ENCODE results near the gene GRIN1.

GRIN1 gene

DNA sequence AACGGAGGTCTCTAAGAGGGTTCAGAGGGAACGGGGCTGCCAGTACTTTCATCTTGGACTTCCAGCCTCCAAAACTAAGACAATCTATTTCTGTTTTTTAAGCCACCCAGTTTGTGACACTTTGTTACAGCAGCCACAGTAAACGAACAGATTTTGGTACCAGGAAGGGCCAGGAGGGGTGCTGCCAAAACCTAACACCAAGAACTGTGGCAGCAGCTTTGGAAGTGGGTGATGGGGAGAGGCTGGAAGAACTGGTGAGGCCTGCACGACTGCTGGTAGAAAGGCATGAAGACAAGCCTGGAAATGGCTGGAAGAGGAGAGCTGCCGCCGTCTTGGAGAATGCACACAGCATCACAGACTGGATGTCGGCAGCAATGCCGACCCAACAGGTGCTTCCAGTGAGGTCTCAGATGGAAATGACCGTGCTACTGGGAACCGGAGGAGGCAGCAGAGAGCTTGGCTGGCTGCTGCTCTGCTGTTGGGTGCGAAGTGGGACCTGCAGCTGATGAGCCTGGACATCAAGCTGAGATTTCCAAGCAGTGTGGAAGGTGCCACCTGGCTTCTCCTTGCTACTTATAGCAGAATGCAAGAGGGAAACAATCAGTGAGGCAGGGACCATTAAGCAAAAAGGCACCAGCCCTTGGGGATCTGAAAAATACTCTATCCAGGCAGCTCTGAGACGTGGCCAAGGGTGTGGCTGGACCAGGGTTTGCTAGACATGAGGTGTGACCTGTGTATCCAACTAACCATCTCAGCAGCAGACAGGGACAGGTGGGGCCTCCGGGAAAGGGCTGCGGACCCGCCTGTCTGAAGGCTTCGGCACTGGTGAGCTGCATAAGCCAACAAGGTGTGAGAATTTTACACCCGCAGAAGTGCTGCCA, 37.6 kb downstream of the GRIN1 start:
- Histone ChIP-seq H3K4me1 (peaks cover 6% of the 10 kb centered on the region), H3K4me3 (ENCODE audit: low read depth, low read length) (no peak overlapping the region), H3K27me3 (peaks cover 7% of the 10 kb centered on the region; the same call in 1 of the 2 replicates), H3K9me3 (no peaks in the 10 kb centered on the region), H3K36me3 (peaks cover 13% of the 10 kb centered on the region)
- TF ChIP-seq, protein P1, sequence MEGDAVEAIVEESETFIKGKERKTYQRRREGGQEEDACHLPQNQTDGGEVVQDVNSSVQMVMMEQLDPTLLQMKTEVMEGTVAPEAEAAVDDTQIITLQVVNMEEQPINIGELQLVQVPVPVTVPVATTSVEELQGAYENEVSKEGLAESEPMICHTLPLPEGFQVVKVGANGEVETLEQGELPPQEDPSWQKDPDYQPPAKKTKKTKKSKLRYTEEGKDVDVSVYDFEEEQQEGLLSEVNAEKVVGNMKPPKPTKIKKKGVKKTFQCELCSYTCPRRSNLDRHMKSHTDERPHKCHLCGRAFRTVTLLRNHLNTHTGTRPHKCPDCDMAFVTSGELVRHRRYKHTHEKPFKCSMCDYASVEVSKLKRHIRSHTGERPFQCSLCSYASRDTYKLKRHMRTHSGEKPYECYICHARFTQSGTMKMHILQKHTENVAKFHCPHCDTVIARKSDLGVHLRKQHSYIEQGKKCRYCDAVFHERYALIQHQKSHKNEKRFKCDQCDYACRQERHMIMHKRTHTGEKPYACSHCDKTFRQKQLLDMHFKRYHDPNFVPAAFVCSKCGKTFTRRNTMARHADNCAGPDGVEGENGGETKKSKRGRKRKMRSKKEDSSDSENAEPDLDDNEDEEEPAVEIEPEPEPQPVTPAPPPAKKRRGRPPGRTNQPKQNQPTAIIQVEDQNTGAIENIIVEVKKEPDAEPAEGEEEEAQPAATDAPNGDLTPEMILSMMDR (IDR thresholded peaks at IDR 0.05; ENCODE audit: low read depth, low read length): peak; percentile 89
- DNase-seq: peak; percentile 69

DNA sequence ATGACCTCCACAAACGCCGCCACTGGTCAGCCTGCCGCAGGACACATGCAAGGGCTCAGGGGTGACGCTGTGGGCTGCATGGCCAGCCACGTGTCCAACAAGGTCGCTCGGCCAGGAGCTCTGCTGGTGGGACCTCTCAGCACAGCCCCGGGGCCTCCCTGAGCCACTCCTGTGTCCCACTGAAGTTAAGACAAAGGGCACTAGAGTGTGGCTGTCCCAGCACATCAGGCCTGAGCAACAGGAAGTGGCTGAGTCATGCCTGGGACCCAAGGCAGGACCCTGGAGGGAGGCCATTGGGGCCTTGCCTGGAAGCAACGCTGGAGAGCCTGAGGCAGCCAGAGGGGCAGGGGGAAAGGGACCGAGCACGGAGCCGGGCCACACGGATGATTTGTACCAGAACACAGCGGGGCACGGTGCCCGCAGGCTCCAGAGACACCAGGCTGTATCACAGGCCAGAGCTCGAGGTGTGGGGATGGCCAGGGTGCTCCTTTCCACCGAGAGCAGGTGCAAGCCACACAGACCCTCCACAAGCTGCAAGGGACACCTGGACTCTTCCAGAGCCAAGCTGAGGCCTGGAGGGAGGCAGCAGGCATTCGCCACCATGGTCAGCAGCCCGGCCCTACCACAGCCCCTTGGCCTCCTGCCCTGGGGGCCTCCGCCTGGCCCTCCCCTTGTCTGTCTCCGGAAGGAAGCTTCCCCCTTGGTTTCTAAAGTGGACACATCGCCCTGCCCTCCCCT, 39.4 kb downstream of the GRIN1 start:
- no peak for DNase-seq
- TF ChIP-seq, protein P1 (IDR thresholded peaks at IDR 0.05; ENCODE audit: low read depth, low read length): no peak

DNA sequence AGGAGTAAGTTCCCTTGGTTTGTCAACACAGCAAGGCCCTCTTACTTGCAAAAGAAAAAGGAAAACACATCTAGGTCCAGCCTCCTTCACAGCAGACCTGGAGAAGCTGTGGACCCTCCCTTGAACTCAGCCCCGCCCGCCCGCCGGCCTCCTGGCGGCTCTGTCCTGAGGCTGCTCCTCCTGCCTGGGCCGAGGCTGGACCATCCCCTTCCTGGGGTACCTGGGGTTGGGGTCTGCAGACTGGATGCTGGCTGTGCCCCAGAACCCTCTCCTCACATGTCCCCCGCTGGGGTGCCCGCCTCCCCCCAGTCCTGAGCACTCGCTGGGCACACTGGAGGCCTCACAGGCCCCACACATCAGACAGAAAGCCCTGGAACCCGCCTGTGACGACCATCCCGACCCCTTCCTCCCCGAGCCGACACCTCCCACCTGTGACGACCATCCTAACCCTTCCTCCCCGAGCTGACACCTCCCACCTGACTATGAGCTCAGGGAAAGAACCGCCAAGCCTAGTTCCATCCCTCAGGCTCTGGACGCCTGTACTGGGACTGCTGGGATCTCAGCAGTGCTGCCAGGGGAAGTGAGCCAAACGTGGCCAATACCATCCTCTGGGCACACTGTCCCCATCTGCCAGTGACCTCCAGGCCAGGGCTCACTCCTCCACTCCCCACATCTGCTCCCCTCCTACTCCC, 40.1 kb downstream of the GRIN1 start:
- Histone ChIP-seq H3K27me3 (peaks cover 6% of the 10 kb centered on the region; the same call in 1 of the 2 replicates), H3K4me3 (ENCODE audit: low read depth, low read length) (no peak overlapping the region), H3K9me3 (no peaks in the 10 kb centered on the region), H3K4me1 (no peaks in the 10 kb centered on the region; the same call in 1 of the 2 replicates), H3K36me3 (peaks cover 29% of the 10 kb centered on the region)
- TF ChIP-seq, protein P1 (IDR thresholded peaks at IDR 0.05; ENCODE audit: low read depth, low read length): no peak
- DNase-seq: no peak

More for the DNA sequence above, 39.4 kb downstream of the GRIN1 start:
- Histone ChIP-seq H3K27me3 (peaks cover 7% of the 10 kb centered on the region; the same call in 1 of the 2 replicates), H3K9me3 (no peaks in the 10 kb centered on the region), H3K4me1 (peaks cover 3% of the 10 kb centered on the region), H3K36me3 (peaks cover 24% of the 10 kb centered on the region), H3K4me3 (ENCODE audit: low read depth, low read length) (no peak overlapping the region)

DNA sequence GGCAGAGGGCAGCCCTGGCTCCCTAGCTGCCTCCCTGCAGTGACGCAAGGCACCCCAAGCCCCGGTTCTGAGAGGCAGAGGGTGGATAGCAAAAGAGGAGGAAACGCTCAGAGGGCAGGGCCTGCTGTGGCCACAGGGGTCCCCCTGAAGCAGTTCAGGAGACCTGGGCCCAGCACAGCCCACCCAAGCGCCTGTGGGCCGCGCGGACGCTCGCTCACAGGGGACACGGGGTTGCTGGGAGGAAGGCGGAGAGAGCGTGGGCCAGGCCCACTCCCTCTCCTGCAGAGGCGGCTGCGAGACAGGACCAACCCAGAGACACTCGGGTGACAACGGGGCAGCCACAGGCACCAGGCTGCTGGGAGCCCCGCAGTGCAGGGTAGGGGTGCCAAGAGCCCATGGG, 40.8 kb downstream of the GRIN1 start:
- H3K36me3 ChIP-seq: peaks cover 29% of the 10 kb centered on the region
- TF ChIP-seq, protein P1 (IDR thresholded peaks at IDR 0.05; ENCODE audit: low read depth, low read length): no peak

DNA sequence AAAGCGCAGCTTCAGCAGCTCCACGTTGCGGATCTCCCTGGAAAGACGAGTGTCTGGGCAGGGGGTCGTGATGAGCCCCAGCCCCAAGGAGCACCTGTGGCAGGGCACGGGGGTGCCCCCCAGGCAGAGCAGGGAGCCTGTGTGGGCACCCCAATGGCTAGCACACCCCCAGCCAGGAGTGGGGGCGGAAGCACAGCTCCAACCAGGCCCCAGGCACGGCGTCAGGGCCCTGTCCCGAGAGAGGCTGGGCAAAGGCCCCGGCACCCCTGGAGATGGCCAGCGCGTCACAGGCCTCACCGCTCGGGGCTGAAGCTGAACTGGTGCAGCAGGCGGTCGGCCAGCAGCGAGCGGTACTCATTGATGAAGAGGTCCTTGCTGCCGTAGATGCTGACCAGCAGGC, 41.5 kb downstream of the GRIN1 start:
- Histone ChIP-seq H3K9me3 (no peaks in the 10 kb centered on the region), H3K27me3 (no peaks in the 10 kb centered on the region), H3K4me1 (no peaks in the 10 kb centered on the region), H3K36me3 (peaks cover 29% of the 10 kb centered on the region), H3K4me3 (ENCODE audit: low read depth, low read length) (no peak overlapping the region)
- TF ChIP-seq, protein P1 (IDR thresholded peaks at IDR 0.05; ENCODE audit: low read depth, low read length): no peak
- DNase-seq: no peak

More for the DNA sequence above, 40.8 kb downstream of the GRIN1 start:
- Histone ChIP-seq H3K27me3 (peaks cover 4% of the 10 kb centered on the region; the same call in 1 of the 2 replicates), H3K4me1 (no peaks in the 10 kb centered on the region), H3K9me3 (no peaks in the 10 kb centered on the region), H3K4me3 (ENCODE audit: low read depth, low read length) (no peak overlapping the region)
- DNase-seq: no peak

Measured in BE2C (cell line).